ENCODE measurements around the gene NCR3LG1.
A peak's percentile ranks its signal among the peaks of the same experiment; 100 is the strongest.

NCR3LG1 gene

DNA sequence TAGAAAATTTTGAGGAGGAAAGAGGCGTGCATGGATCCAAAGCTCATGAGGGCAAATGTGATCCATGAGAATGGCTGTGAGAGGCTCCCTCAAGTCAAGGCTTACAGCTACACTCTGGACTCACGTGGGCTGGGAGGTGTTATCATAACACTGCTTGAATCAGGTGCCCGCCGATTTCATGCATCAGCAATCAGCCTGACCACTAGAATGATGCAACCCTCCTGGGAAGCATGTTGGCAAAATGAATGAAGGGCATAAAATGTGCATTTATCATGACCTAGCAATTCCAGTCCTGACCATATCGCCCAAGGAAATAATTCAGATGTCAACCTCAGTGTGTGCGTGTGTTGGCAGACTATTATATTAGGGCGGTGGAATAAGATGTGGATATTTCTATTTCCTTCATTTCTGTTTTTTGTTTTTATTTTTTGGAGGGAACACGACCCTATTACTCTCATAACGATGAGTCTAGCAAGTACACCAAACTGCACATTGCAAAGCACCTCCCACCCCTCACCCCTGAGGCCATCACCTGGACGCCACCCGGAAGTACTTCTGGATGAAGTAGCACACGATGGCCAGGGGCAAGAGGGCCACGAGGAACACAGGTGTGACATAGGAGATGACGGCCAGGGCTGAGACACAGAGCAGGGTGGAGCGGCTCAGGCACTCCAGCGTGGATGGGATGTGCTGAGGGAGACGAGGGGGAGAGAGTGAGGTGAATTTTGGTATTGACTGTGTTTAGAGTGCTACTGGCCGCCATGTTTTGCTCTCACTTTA, 52.6 kb downstream of the NCR3LG1 start:
- Mint-ChIP-seq H3K27ac (no peak overlapping the region), H3K9me3 (no peaks in the 10 kb centered on the region), H3K36me3 (ENCODE audit: low read depth) (no peaks in the 10 kb centered on the region), H3K4me3 (no peak overlapping the region), H3K27me3 (ENCODE audit: low read depth) (peaks cover 23% of the 10 kb centered on the region), H3K4me1 (peaks cover 8% of the 10 kb centered on the region)
- TF ChIP-seq, protein P1, sequence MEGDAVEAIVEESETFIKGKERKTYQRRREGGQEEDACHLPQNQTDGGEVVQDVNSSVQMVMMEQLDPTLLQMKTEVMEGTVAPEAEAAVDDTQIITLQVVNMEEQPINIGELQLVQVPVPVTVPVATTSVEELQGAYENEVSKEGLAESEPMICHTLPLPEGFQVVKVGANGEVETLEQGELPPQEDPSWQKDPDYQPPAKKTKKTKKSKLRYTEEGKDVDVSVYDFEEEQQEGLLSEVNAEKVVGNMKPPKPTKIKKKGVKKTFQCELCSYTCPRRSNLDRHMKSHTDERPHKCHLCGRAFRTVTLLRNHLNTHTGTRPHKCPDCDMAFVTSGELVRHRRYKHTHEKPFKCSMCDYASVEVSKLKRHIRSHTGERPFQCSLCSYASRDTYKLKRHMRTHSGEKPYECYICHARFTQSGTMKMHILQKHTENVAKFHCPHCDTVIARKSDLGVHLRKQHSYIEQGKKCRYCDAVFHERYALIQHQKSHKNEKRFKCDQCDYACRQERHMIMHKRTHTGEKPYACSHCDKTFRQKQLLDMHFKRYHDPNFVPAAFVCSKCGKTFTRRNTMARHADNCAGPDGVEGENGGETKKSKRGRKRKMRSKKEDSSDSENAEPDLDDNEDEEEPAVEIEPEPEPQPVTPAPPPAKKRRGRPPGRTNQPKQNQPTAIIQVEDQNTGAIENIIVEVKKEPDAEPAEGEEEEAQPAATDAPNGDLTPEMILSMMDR (IDR thresholded peaks at IDR 0.05; ENCODE audit: unreplicated experiment in 3 of 3): no peak

DNA sequence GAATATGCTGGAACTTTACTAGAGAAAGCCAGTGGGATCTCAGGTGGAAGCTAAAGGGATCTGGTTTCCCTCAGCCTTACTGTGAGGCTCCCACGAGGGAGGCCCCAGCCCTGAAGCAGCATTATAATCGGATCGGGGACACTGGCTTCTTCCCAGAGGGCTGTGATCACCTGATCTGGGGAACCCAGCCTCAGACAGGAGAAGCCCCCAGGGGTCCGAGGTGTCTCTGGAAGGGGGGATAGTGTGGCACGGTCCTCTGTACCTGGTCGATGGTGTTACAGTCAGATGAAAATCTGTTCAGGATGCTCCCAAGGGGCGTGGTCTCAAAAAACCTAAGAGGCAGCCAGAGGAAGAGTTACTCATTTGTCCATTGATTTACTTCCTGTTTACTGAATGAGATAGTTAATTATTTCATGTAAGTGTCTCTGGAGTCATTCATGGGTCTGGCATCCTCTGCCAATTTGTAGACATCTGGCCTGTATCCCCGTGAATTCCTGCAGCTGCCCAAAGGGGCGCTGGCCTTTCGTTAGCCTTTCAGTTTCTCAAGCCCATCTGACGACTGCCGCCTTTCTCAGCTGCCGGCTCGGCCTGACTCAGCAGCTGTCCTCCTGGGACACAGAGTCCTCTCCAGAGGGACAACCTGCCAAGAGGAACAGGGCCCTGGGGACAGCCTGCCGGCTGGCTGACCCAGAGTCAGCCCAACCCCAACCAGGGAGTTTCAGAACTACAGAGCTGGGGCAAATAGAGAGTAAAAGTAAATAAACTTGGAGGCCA, 53.8 kb downstream of the NCR3LG1 start:
- H3K9me3 Mint-ChIP-seq: no peaks in the 10 kb centered on the region
- peak overlapping the region in 1 of 3 experiments; percentile 39 for H3K4me3 Mint-ChIP-seq
- TF ChIP-seq, protein P1 (IDR thresholded peaks at IDR 0.05; ENCODE audit: unreplicated experiment in 3 of 3): no peak
- no peaks in the 10 kb centered on the region for H3K36me3 Mint-ChIP-seq (ENCODE audit: low read depth)
- H3K27me3 Mint-ChIP-seq (ENCODE audit: low read depth): peaks cover 13% of the 10 kb centered on the region
- H3K4me1 Mint-ChIP-seq: peaks cover 8% of the 10 kb centered on the region
- no peak overlapping the region for H3K27ac Mint-ChIP-seq

DNA sequence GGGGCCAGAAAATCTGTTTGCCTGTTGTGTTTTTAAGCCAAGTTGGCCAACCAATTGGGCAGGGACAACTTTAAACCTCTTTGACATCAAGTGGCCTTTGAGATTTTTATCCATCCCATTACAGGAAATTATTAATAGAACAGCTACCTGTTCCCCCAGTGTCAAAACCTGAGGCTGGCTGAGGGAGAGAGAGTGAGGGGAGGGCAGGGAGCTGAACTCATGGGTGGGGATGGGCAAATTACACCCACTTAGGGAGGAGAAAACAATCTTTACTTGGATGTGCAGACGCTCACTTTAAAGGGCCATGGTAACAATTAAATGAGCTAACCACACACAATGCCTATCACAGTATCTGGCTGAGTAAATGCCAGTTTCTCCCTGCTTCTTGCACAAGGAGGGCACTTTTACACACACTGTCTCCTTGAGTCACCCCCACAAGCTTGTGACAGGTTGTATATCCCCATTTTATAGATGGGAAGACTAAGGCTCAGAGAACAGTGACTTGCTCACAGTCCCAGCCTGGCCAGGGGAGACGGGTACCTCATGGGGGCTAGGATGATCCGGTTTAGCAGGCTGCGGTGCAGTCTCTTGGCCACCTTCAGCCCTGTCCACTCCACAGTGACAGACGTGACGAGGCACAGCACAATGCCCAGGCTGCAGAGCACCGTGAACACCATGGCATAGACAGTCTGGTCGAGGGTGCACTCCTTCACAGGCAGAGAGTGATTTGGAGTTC, 54.6 kb downstream of the NCR3LG1 start:
- peaks cover 13% of the 10 kb centered on the region for H3K27me3 Mint-ChIP-seq (ENCODE audit: low read depth)
- no peaks in the 10 kb centered on the region for H3K36me3 Mint-ChIP-seq (ENCODE audit: low read depth)
- no peaks in the 10 kb centered on the region for H3K9me3 Mint-ChIP-seq
- no peak overlapping the region for H3K27ac Mint-ChIP-seq
- no peak overlapping the region for H3K4me3 Mint-ChIP-seq
- TF ChIP-seq, protein P1 (IDR thresholded peaks at IDR 0.05; ENCODE audit: unreplicated experiment in 3 of 3): no peak
- peaks cover 8% of the 10 kb centered on the region for H3K4me1 Mint-ChIP-seq

DNA sequence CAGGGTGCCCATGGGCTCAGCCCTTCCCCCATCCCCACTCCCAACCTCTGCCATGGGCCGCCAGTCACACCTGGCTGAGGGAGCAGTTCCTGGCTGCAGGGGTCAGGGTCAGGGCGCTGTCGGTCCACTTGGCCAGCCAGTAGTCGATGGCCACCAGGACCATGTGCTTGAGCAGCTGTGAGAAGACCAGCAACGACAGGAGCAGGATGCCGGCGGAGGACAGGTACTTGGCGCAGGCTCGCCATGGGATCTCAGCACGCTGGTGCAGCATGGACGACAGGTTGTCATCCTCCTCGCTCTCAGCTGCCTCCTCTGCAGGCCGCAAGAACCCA, 55.2 kb downstream of the NCR3LG1 start:
- Mint-ChIP-seq H3K4me1 (peaks cover 8% of the 10 kb centered on the region), H3K36me3 (ENCODE audit: low read depth) (no peaks in the 10 kb centered on the region), H3K27ac (no peak overlapping the region), H3K4me3 (no peak overlapping the region), H3K27me3 (ENCODE audit: low read depth) (peaks cover 13% of the 10 kb centered on the region), H3K9me3 (no peaks in the 10 kb centered on the region)
- TF ChIP-seq, protein P1 (IDR thresholded peaks at IDR 0.05; ENCODE audit: unreplicated experiment in 3 of 3): no peak

DNA sequence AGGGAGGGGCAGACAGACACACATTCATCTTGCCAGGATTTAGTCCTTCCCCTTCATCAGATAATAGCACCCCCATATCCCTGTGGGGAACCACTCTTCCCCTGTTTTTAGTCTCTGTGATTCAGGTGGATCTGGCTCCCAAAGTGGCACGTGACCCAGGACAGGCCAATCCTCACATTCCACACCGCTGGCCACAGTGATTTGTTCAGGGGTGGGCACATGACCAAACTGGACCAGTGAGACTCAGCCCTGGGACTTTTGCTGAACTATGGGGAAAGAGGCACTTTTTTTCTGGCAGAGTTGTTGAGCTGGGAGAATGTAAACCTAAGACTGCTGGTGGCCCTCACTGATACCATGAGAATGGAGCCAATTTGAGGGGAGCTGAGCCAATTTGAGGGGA, 56.0 kb downstream of the NCR3LG1 start:
- Mint-ChIP-seq H3K4me3 (no peak overlapping the region), H3K9me3 (no peaks in the 10 kb centered on the region), H3K27ac (no peak overlapping the region), H3K4me1 (peaks cover 8% of the 10 kb centered on the region), H3K36me3 (ENCODE audit: low read depth) (no peaks in the 10 kb centered on the region), H3K27me3 (ENCODE audit: low read depth) (peaks cover 13% of the 10 kb centered on the region)
- TF ChIP-seq, protein P1 (IDR thresholded peaks at IDR 0.05; ENCODE audit: unreplicated experiment in 3 of 3): no peak

Measured in nephron (organoid).